Stimulated activated naive CD8-positive, alpha-beta T cell treated with anti-CD3 and anti-CD28 coated beads, Interleukin-15, Interleukin-2, amounts not matched to agents 100 ng/mL and 50 ng/mL, for 24 hours (primary cell): ENCODE measurements around the gene DBP.
"Not testable (repeated sequence)": the region's sequence is repeated elsewhere in the genome, so short reads cannot be mapped to it uniquely, and the experiment has no call there.

Experiments
- H3K27ac Mint-ChIP-seq: one replicate; pipeline ENCODE4 v1.8.0; 2021; ENCODE audit warnings: mild to moderate bottlenecking, mixed read lengths
- H3K27me3 Mint-ChIP-seq: one replicate; pipeline ENCODE4 v1.8.0; 2021; ENCODE audit warnings: mixed read lengths
- H3K36me3 Mint-ChIP-seq: one replicate; pipeline ENCODE4 v1.8.0; 2021; ENCODE audit warnings: low read depth, mixed read lengths
- H3K4me1 Mint-ChIP-seq: one replicate; pipeline ENCODE4 v1.8.0; 2021; ENCODE audit warnings: low read depth, mixed read lengths
- H3K4me3 Mint-ChIP-seq: one replicate; pipeline ENCODE4 v1.8.0; 2021; ENCODE audit warnings: mild to moderate bottlenecking, mixed read lengths
- H3K9me3 Mint-ChIP-seq: one replicate; pipeline ENCODE4 v1.8.0; 2021; ENCODE audit warnings: mixed read lengths

The DBP gene

GRCh38 chr19:48637948-48638830 is 1.0 kb upstream of the DBP start:
- Mint-ChIP-seq H3K4me3 (peak overlapping the region; percentile 86), H3K27me3 (no peaks in the 10 kb centered on the region), H3K9me3 (no peaks in the 10 kb centered on the region), H3K27ac (peak overlapping the region; percentile 97), H3K36me3 (no peaks in the 10 kb centered on the region), H3K4me1 (peaks cover 52% of the 10 kb centered on the region)

GRCh38 chr19:48637449-48637947 is 319 bp upstream of the DBP start:
- Mint-ChIP-seq H3K4me3 (peak overlapping the region; percentile 86), H3K36me3 (no peaks in the 10 kb centered on the region), H3K4me1 (peaks cover 59% of the 10 kb centered on the region), H3K27me3 (no peaks in the 10 kb centered on the region), H3K9me3 (no peaks in the 10 kb centered on the region), H3K27ac (peak overlapping the region; percentile 97)

- Mint-ChIP-seq H3K27me3 (no peaks in the 10 kb centered on the region), H3K27ac (peak overlapping the region; percentile 42), H3K36me3 (no peaks in the 10 kb centered on the region), H3K4me3 (peak overlapping the region; percentile 86), H3K9me3 (no peaks in the 10 kb centered on the region), H3K4me1 (peaks cover 63% of the 10 kb centered on the region)
These were observed 967 bp downstream of the DBP start for GRCh38 chr19:48635966-48636858.

DNA sequence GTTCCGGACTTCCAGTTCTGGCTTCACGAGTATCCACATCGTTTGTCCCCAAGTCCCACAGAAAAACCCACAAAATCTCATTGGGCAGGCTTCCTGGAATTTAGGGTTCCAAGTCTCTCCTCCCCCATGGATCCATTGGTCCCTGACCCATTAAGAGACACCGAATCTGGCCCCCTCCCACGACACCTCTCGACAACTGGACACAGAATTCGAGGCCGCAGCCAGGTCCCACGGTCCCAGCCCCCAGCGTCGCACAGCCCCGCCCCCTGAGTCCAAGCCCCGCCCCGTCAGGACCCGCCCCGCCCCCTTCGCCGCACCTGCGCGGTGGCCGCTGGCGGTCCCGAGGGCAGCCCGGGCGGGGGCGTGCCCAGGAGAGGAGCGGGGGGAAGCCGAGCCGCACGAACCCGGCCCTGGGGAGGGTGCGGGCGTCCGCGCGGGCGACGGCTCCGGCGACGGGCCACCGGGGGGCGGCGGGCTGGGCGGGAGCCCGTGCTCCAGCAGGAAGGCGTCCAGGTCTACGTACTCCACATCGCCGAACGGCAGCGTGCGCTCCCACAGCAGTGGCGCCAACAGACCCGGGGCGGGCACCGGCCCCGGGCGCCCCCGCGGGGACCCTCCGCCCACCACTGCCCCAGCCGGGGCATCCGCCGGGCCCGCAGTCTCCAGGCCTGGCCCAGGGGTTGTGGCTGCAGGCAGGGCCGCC is 1.8 kb downstream of the DBP start:
- no peaks in the 10 kb centered on the region for H3K36me3 Mint-ChIP-seq
- H3K27me3 Mint-ChIP-seq: no peaks in the 10 kb centered on the region
- H3K4me3 Mint-ChIP-seq: peak overlapping the region; percentile 86
- peaks cover 70% of the 10 kb centered on the region for H3K4me1 Mint-ChIP-seq
- H3K27ac Mint-ChIP-seq: peak overlapping the region; percentile 87
- H3K9me3 Mint-ChIP-seq: no peaks in the 10 kb centered on the region

- no peaks in the 10 kb centered on the region for H3K9me3 Mint-ChIP-seq
- peak overlapping the region; percentile 80 for H3K4me3 Mint-ChIP-seq
- H3K36me3 Mint-ChIP-seq: peaks cover 3% of the 10 kb centered on the region
- H3K4me1 Mint-ChIP-seq: peaks cover 69% of the 10 kb centered on the region
- peak overlapping the region; percentile 87 for H3K27ac Mint-ChIP-seq
- H3K27me3 Mint-ChIP-seq: no peaks in the 10 kb centered on the region
These were observed 2.5 kb downstream of the DBP start for GRCh38 chr19:48634424-48635262.

- H3K9me3 Mint-ChIP-seq: no peaks in the 10 kb centered on the region
- H3K27me3 Mint-ChIP-seq: no peaks in the 10 kb centered on the region
- H3K36me3 Mint-ChIP-seq: peaks cover 3% of the 10 kb centered on the region
- peak overlapping the region; percentile 87 for H3K27ac Mint-ChIP-seq
- H3K4me3 Mint-ChIP-seq: peak overlapping the region; percentile 71
- H3K4me1 Mint-ChIP-seq: peaks cover 65% of the 10 kb centered on the region
These were observed 3.2 kb downstream of the DBP start for GRCh38 chr19:48634036-48634342.

GRCh38 chr19:48633148-48634035 is 3.8 kb downstream of the DBP start:
- H3K4me1 Mint-ChIP-seq: peaks cover 59% of the 10 kb centered on the region
- H3K27ac Mint-ChIP-seq: peak overlapping the region; percentile 87
- no peak overlapping the region for H3K4me3 Mint-ChIP-seq
- H3K36me3 Mint-ChIP-seq: peaks cover 3% of the 10 kb centered on the region
- no peaks in the 10 kb centered on the region for H3K9me3 Mint-ChIP-seq
- no peaks in the 10 kb centered on the region for H3K27me3 Mint-ChIP-seq

- Mint-ChIP-seq H3K4me1 (peaks cover 54% of the 10 kb centered on the region), H3K27ac (peak overlapping the region; percentile 77), H3K9me3 (no peaks in the 10 kb centered on the region), H3K36me3 (peaks cover 3% of the 10 kb centered on the region), H3K27me3 (no peaks in the 10 kb centered on the region), H3K4me3 (no peak overlapping the region)
These were observed 4.5 kb downstream of the DBP start for GRCh38 chr19:48632692-48633147.

DNA sequence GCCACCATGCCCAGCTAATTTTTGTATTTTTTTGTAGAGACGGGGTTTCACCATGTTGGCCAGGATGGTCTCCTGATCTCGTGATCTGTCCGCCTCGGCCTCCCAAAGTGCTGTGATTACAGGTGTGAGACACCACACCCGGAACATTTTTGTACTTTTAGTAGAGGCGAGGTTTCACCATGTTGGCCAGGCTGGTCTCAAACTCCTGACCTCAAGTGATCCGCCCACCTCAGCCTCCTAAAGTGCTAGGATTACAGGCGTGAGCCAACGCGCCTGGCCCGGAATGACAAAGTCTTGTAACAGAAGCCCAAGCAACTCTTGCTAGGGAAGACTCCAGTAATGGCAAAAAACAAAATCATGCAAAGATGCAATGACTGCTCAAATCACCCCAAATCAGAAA is 4.9 kb downstream of the DBP start:
- H3K4me3 Mint-ChIP-seq, H3K27me3 Mint-ChIP-seq, H3K9me3 Mint-ChIP-seq, H3K36me3 Mint-ChIP-seq: not testable (repeated sequence)
- peaks cover 55% of the 10 kb centered on the region for H3K4me1 Mint-ChIP-seq
- peak overlapping the region; percentile 77 for H3K27ac Mint-ChIP-seq

- Mint-ChIP-seq H3K4me1 (peaks cover 59% of the 10 kb centered on the region), H3K27ac (no peak overlapping the region), H3K27me3 (no peaks in the 10 kb centered on the region), H3K9me3 (no peaks in the 10 kb centered on the region), H3K4me3 (no peak overlapping the region), H3K36me3 (peaks cover 6% of the 10 kb centered on the region)
These were observed 6.0 kb downstream of the DBP start for GRCh38 chr19:48631225-48631624.

DNA sequence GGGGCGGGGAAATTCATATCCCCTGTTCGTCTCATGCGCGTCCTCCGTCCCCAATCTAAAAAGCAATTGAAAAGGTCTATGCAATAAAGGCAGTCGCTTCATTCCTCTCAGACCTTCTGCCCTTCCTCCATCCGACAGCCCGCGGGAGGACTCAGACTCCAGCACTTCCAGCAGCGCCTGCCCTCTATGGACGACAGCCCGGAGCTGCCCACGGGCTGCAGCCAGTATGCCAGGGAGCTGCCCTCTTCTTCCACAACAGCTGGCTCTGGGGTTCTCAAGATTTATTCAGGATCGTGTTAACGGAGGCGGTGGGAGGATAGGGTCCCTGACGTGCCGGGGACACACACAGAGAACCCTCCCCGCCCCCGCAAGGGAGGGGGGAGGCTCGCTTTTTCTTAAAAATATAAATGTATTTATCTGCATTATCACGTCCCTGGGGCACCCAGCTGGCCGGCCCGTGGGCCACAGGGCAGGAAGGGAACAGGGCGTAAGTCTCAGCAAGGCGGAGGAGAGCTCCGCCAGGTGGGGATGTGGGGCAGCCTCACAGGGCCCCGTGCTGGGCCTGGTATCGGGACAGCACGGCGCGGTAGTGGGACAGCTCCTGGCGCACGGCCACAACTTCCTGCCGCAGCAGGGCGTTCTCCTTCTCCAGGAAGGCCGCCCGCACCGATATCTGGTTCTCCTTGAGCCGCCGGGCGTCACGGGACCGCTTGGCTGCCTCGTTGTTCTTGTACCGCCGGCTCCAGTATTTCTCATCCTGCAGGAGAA is 6.7 kb downstream of the DBP start:
- H3K4me1 Mint-ChIP-seq: peaks cover 56% of the 10 kb centered on the region
- no peak overlapping the region for H3K27ac Mint-ChIP-seq
- H3K9me3 Mint-ChIP-seq: no peaks in the 10 kb centered on the region
- peaks cover 7% of the 10 kb centered on the region for H3K36me3 Mint-ChIP-seq
- no peak overlapping the region for H3K4me3 Mint-ChIP-seq
- H3K27me3 Mint-ChIP-seq: no peaks in the 10 kb centered on the region

GRCh38 chr19:48629599-48630295 is 7.4 kb downstream of the DBP start:
- no peak overlapping the region for H3K4me3 Mint-ChIP-seq
- no peak overlapping the region for H3K27ac Mint-ChIP-seq
- peaks cover 57% of the 10 kb centered on the region for H3K4me1 Mint-ChIP-seq
- no peaks in the 10 kb centered on the region for H3K27me3 Mint-ChIP-seq
- H3K36me3 Mint-ChIP-seq: peaks cover 12% of the 10 kb centered on the region
- no peaks in the 10 kb centered on the region for H3K9me3 Mint-ChIP-seq
